Stomach (tissue), 4 donors: ENCODE results near the gene ONECUT3.

Experiments used
- CTCF ChIP-seq, 7 experiments: fragments of 450-650 bp in 4 of 7; fragments of 200-600 bp in 3 of 7; sonication (generic) in 3 of 7; IDR thresholded peaks; one replicate each; pipeline ENCODE4 v1.5.1; 2016 to 2019; ENCODE audit warnings: antibody characterized with exemption in 7 of 7, control low read depth in 2 of 7, mild to moderate bottlenecking in 1 of 7
- POLR2A ChIP-seq, 4 donors: fragments of 450-650 bp; IDR thresholded peaks; one replicate each; pipeline ENCODE4 v1.6.1; 2016; ENCODE audit warnings: antibody characterized with exemption in 4 of 4, control low read depth in 2 of 4, mild to moderate bottlenecking in 1 of 4, moderate library complexity in 1 of 4
- POLR2AphosphoS5 ChIP-seq, 3 donors: sonication (generic); formaldehyde crosslinking; IDR thresholded peaks; one replicate each; pipeline ENCODE4 v1.6.1; 2016; ENCODE audit warnings: antibody characterized with exemption in 3 of 3

- TF ChIP-seq CTCF (IDR thresholded peaks at IDR 0.05) = no peak
- TF ChIP-seq POLR2A (IDR thresholded peaks at IDR 0.05) = no peak
- no peak for TF ChIP-seq POLR2AphosphoS5 (IDR thresholded peaks at IDR 0.05)
Measured at GRCh38 chr19:1734321-1734966, 18.9 kb upstream of the ONECUT3 start.
